Calu3 (cell line): Measurements from ENCODE around the gene DCLK2. TPM values are rescaled to one million over a fixed set of nuclear protein-coding genes. Genes with fewer than 3 reads are reported as not detected.

Experiments
- BruUV-seq: library from RNA; stranded (reverse); fragments of 400-500 nt; replicated peaks from 2 replicates; lab custom pipeline; 2021; lab: Mats Ljungman, UMichigan
- CTCF ChIA-PET: fragments of 300-600 bp; sonication (Branson Sonifier 250); formaldehyde crosslinking; loops from one replicate; lab custom pipeline; 2022; ENCODE audit warnings: antibody characterized with exemption; lab: Charles Lee
- DNase-seq: peaks from one replicate; pipeline ENCODE4 v3.0.0; 2022
- H3K27ac Mint-ChIP-seq: one replicate; pipeline ENCODE4 v1.8.0; 2022; ENCODE audit warnings: mixed read lengths; ENCODE audit not compliant: unreplicated experiment
- H3K27me3 Mint-ChIP-seq: one replicate; pipeline ENCODE4 v1.8.0; 2022; ENCODE audit warnings: mixed read lengths; ENCODE audit not compliant: unreplicated experiment
- H3K36me3 Mint-ChIP-seq: one replicate; pipeline ENCODE4 v1.8.0; 2022; ENCODE audit warnings: mild to moderate bottlenecking, moderate library complexity, mixed read lengths; ENCODE audit not compliant: insufficient read depth, unreplicated experiment
- H3K4me1 Mint-ChIP-seq: one replicate; pipeline ENCODE4 v1.8.0; 2022; ENCODE audit warnings: mild to moderate bottlenecking, low read depth, mixed read lengths; ENCODE audit not compliant: unreplicated experiment
- H3K4me3 Mint-ChIP-seq: one replicate; pipeline ENCODE4 v1.8.0; 2022; ENCODE audit warnings: mild to moderate bottlenecking, low read depth, moderate library complexity, mixed read lengths; ENCODE audit not compliant: unreplicated experiment
- H3K9me3 Mint-ChIP-seq: one replicate; pipeline ENCODE4 v1.8.0; 2022; ENCODE audit warnings: low read depth, mixed read lengths; ENCODE audit not compliant: unreplicated experiment
- CTCF ChIP-seq: fragments of 200-600 bp; IDR thresholded peaks from one replicate; pipeline ENCODE4 v1.8.0; 2022; ENCODE audit warnings: antibody characterized with exemption; ENCODE audit not compliant: unreplicated experiment
- intact Hi-C: fragments of 100-400 bp; cut with micrococcal nuclease; formaldehyde crosslinking; loops from one replicate; pipeline ENCODE4 v1.10.0; 2022; ENCODE audit not compliant: unreplicated experiment
- total RNA-seq: library from RNA; stranded (reverse); gene quantifications from 2 replicates; pipeline ENCODE4 v1.2.3, GENCODE V29; 2022

The DCLK2 gene
- total RNA-seq, 1 experiment from 2014 or later, result 0.31 TPM

- DNase-seq, result no peak
- H3K4me1 Mint-ChIP-seq, result peaks cover 8% of the 10 kb centered on the region
- H3K27ac Mint-ChIP-seq, result no peak overlapping the region
- H3K27me3 Mint-ChIP-seq, result no peaks in the 10 kb centered on the region
- TF ChIP-seq CTCF, result no peak
- no peaks in the 10 kb centered on the region for H3K36me3 Mint-ChIP-seq
- no peaks in the 10 kb centered on the region for H3K9me3 Mint-ChIP-seq
- intact Hi-C loops, result no loop called here
- BruUV-seq, result no TSS peak
- no peak overlapping the region for H3K4me3 Mint-ChIP-seq
- CTCF ChIA-PET, result no interaction called here
Measured at GRCh38 chr4:150068300-150068960, 9.8 kb upstream of the DCLK2 start.

DNA sequence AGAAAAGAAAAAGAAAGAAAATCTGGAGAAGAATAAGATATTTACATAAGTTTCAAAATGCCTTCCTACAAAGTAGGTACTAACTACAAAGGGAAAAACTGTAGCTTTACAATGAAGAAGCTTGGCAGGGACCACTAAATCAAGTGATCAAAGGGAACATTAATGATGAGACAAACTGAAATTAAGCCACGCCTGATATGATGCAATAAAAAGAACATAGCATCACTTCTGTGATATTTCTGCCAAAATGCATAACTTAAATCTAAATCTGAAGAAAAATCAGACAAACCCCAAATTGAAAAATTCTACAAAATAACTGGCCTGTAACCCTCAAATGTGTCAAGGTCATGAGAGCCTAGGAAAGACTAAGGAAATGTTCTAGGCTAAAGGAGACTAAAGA is 8.9 kb upstream of the DCLK2 start:
- DNase-seq, result no peak
- Mint-ChIP-seq H3K4me1 (peaks cover 8% of the 10 kb centered on the region), H3K4me3 (no peak overlapping the region), H3K36me3 (no peaks in the 10 kb centered on the region), H3K27ac (no peak overlapping the region), H3K27me3 (no peaks in the 10 kb centered on the region), H3K9me3 (no peaks in the 10 kb centered on the region)
- no TSS peak for BruUV-seq
- intact Hi-C loops, result no loop called here
- CTCF ChIA-PET, result no interaction called here
- no peak for TF ChIP-seq CTCF

DNA sequence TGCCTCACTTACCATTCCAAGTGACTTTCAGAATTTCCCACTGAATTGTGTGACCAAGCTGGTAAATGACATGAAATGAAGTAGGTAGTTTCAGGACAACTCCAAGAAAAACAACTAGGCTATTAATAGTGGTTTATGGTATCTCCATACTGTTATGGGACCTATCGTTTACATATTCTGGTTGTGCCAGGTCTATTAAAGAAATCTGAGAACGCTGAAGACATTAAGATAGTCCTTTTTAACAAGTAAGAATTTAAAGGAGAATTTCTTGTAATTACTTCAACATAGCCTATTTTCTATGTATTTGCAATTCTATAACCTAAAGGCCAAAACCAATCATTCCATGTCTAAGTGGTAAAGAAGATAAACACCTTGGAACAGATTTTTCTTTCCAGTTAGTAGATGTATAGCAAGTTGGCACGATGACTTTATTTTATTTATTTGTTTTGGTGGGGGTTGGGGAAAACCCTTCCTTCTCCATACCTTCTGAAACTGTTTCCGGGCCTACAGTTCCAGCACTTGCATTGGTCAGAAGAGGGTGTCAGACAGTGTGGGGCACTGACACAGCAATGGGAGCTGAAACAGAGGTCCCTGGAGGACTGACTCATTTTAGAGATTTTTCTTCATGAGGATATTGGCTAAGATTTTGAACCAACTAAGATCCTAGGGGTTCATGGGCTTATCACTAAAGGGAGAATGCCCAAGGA is 7.6 kb upstream of the DCLK2 start:
- Mint-ChIP-seq H3K4me1 (peaks cover 5% of the 10 kb centered on the region), H3K36me3 (no peaks in the 10 kb centered on the region), H3K27ac (no peak overlapping the region), H3K4me3 (no peak overlapping the region), H3K27me3 (no peaks in the 10 kb centered on the region), H3K9me3 (no peaks in the 10 kb centered on the region)
- no peak for DNase-seq
- CTCF ChIA-PET, result no interaction called here
- no peak for TF ChIP-seq CTCF
- intact Hi-C loops, result no loop called here
- no TSS peak for BruUV-seq

DNA sequence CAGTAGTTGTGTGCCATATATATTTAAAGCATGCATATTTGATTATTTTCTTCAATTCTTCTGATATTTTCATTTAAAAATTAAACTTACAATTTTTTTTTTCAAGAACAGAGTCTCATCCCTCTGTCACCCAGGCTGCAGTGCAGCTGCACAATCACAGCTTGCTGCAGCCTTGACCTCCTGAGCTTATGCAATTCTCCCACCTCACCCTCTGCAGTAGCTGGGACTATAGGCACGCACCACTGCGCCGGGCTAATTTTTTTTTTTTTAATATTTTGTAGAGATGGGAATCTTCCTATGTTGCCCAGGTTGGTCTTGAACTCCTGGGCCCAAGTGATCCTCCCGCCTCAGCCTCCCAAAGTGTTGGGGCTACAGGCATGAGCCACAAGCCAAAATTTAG is 5.8 kb upstream of the DCLK2 start:
- no peak overlapping the region for H3K27ac Mint-ChIP-seq
- no TSS peak for BruUV-seq
- intact Hi-C loops, result no loop called here
- H3K9me3 Mint-ChIP-seq, result no peaks in the 10 kb centered on the region
- no peak for TF ChIP-seq CTCF
- no peaks in the 10 kb centered on the region for H3K36me3 Mint-ChIP-seq
- CTCF ChIA-PET, result no interaction called here
- no peaks in the 10 kb centered on the region for H3K4me1 Mint-ChIP-seq
- no peaks in the 10 kb centered on the region for H3K27me3 Mint-ChIP-seq
- no peak for DNase-seq
- no peak overlapping the region for H3K4me3 Mint-ChIP-seq
